H1 (cell line): ENCODE data around the gene ADARB2. TPM values are rescaled to one million over a fixed set of nuclear protein-coding genes. Genes with fewer than 3 reads are reported as not detected.

Experiments used
- CTCF ChIA-PET: fragments of 300-600 bp; sonication (Branson Sonifier 250); formaldehyde crosslinking; loops from one replicate; lab custom pipeline; 2021; ENCODE audit not compliant: partially characterized antibody; lab: Charles Lee
- POLR2A ChIA-PET: fragments of 300-600 bp; sonication (Branson Sonifier 250); formaldehyde crosslinking; loops from one replicate; lab custom pipeline; 2021; ENCODE audit warnings: inconsistent platforms; ENCODE audit not compliant: partially characterized antibody; lab: Charles Lee
- DNase-seq, 2 experiments: peaks; one replicate each; pipeline versions ENCODE4 v3.0.0 to v3.0.0-alpha.2; 2010 to 2022; ENCODE audit warnings: low spot score in 2 of 2, low read depth in 1 of 2, mixed read lengths in 1 of 2
- FAIRE-seq: peaks from 2 replicates; lab custom pipeline; 2011; peaks lifted over from hg19 to GRCh38; lab: Jason Lieb, UNC
- H2AFZ ChIP-seq: 2 replicates; pipeline ENCODE4 v1.8.1; 2012; ENCODE audit warnings: low read length, inconsistent platforms
- H2AK5ac ChIP-seq: 2 replicates; pipeline ENCODE4 v1.6.1; 2013; ENCODE audit warnings: low read depth, low read length
- H2BK120ac ChIP-seq: replicated peaks from 2 replicates; pipeline ENCODE3; 2013; ENCODE audit warnings: low read depth, low read length, inconsistent platforms
- H2BK12ac ChIP-seq: 2 replicates; pipeline ENCODE4 v1.6.1; 2013; ENCODE audit warnings: low read depth, low read length
- H2BK15ac ChIP-seq: 2 replicates; pipeline ENCODE4 v1.6.1; 2013; ENCODE audit warnings: low read length
- H2BK20ac ChIP-seq: 2 replicates; pipeline ENCODE4 v1.6.1; 2013; ENCODE audit warnings: low read length
- H2BK5ac ChIP-seq: 2 replicates; pipeline ENCODE4 v1.6.1; 2013; ENCODE audit warnings: low read depth, low read length
- H3K14ac ChIP-seq: 2 replicates; pipeline ENCODE4 v1.6.1; 2013; ENCODE audit warnings: inconsistent platforms; ENCODE audit not compliant: insufficient read length
- H3K18ac ChIP-seq: 2 replicates; pipeline ENCODE4 v1.6.1; 2013; ENCODE audit warnings: low read length; ENCODE audit errors: extremely low read depth
- H3K23ac ChIP-seq: 2 replicates; pipeline ENCODE4 v1.6.1; 2013; ENCODE audit warnings: inconsistent platforms; ENCODE audit not compliant: insufficient read length
- H3K23me2 ChIP-seq: 2 replicates; pipeline ENCODE4 v1.6.1; 2013; ENCODE audit warnings: low read depth, low read length
- H3K27ac ChIP-seq: 2 replicates; pipeline ENCODE4 v1.6.1; 2011; ENCODE audit warnings: low read depth, low read length, inconsistent platforms
- H3K27me3 ChIP-seq, 4 experiments: replicated peaks in 1 of 4; 1 replicate in 1 of 4; 2 replicates in 3 of 4; pipeline versions ENCODE4 v1.6.1 to v1.8.1; 2011 to 2013; ENCODE audit warnings: low read length in 3 of 4, mild to moderate bottlenecking in 3 of 4, inconsistent platforms in 2 of 4, mixed read lengths in 2 of 4, moderate library complexity in 1 of 4; ENCODE audit not compliant: control insufficient read depth in 3 of 4, insufficient read depth in 3 of 4; ENCODE audit errors: extremely low read depth in 1 of 4
- H3K36me3 ChIP-seq, 4 experiments: 2 replicates each; pipeline versions ENCODE4 v1.6.1 to v1.8.1; 2011 to 2013; ENCODE audit warnings: mild to moderate bottlenecking in 4 of 4, low read length in 3 of 4, moderate library complexity in 2 of 4, control low read depth in 1 of 4, inconsistent platforms in 1 of 4; ENCODE audit not compliant: insufficient read depth in 4 of 4, control insufficient read depth in 2 of 4
- H3K4ac ChIP-seq: replicated peaks from 2 replicates; pipeline ENCODE3; 2013; ENCODE audit warnings: low read length, low read depth, mixed read lengths, inconsistent platforms; ENCODE audit not compliant: insufficient read length
- H3K4me1 ChIP-seq, 4 experiments: replicated peaks in 1 of 4; 1 replicate in 1 of 4; 2 replicates in 3 of 4; pipeline versions ENCODE4 v1.6.1 to v1.8.1; 2011 to 2013; ENCODE audit warnings: low read length in 3 of 4, inconsistent platforms in 2 of 4, mixed read lengths in 1 of 4; ENCODE audit not compliant: insufficient read depth in 4 of 4, control insufficient read depth in 3 of 4
- H3K4me2 ChIP-seq, 2 experiments: 2 replicates each; pipeline versions ENCODE4 v1.6.1 to v1.8.1; 2011 to 2013; ENCODE audit warnings: low read depth in 2 of 2, low read length in 2 of 2, control low read depth in 1 of 2, inconsistent platforms in 1 of 2, mild to moderate bottlenecking in 1 of 2; ENCODE audit not compliant: insufficient read depth in 1 of 2
- H3K4me3 ChIP-seq, 4 experiments: fragments of 200-600, 300-600 bp in 1 of 4; sonication (generic), shearing (Covaris generic), sonication (Bioruptor Twin) in 1 of 4; 2 replicates each; pipeline versions ENCODE4 v1.5.1 to v1.8.1; 2011 to 2016; ENCODE audit warnings: low read length in 4 of 4, low read depth in 3 of 4, control low read depth in 2 of 4, inconsistent platforms in 2 of 4, mild to moderate bottlenecking in 2 of 4, mixed read lengths in 1 of 4, moderate library complexity in 1 of 4; ENCODE audit not compliant: insufficient read depth in 2 of 4; ENCODE audit errors: extremely low read depth in 1 of 4
- H3K56ac ChIP-seq: replicated peaks from 2 replicates; pipeline ENCODE3; 2013; ENCODE audit warnings: low read depth, mild to moderate bottlenecking, mixed read lengths, low read length, inconsistent platforms; ENCODE audit not compliant: insufficient read length
- H3K79me1 ChIP-seq: 2 replicates; pipeline ENCODE4 v1.6.1; 2013; ENCODE audit warnings: low read depth, low read length, control low read depth
- H3K79me2 ChIP-seq, 2 experiments: 2 replicates each; pipeline versions ENCODE4 v1.6.1 to v1.8.1; 2012 to 2013; ENCODE audit warnings: low read length in 2 of 2, mild to moderate bottlenecking in 2 of 2, inconsistent platforms in 1 of 2; ENCODE audit not compliant: insufficient read depth in 2 of 2, control insufficient read depth in 1 of 2
- H3K9ac ChIP-seq, 4 experiments: replicated peaks in 1 of 4; 1 replicate in 1 of 4; 2 replicates in 3 of 4; pipeline versions ENCODE4 v1.6.1 to v1.8.1; 2011 to 2013; ENCODE audit warnings: low read depth in 3 of 4, low read length in 3 of 4, control low read depth in 2 of 4, mild to moderate bottlenecking in 2 of 4, moderate library complexity in 2 of 4, inconsistent platforms in 1 of 4; ENCODE audit errors: extremely low read depth in 1 of 4
- H3K9me3 ChIP-seq, 2 experiments: 2 replicates each; pipeline versions ENCODE4 v1.6.1 to v1.8.1; 2012 to 2013; ENCODE audit warnings: mild to moderate bottlenecking in 2 of 2, moderate library complexity in 2 of 2, control low read depth in 1 of 2, inconsistent platforms in 1 of 2, low read depth in 1 of 2, low read length in 1 of 2, mixed read lengths in 1 of 2; ENCODE audit not compliant: insufficient read depth in 2 of 2
- H4K20me1 ChIP-seq, 2 experiments: replicated peaks in 1 of 2; 2 replicates each; pipeline versions ENCODE3 to v1.8.1; 2011 to 2013; ENCODE audit warnings: inconsistent platforms in 2 of 2, low read length in 2 of 2, mild to moderate bottlenecking in 1 of 2; ENCODE audit not compliant: insufficient read depth in 2 of 2, control insufficient read depth in 1 of 2
- H4K5ac ChIP-seq: 2 replicates; pipeline ENCODE4 v1.6.1; 2013; ENCODE audit warnings: low read length, low read depth, mixed read lengths, inconsistent platforms; ENCODE audit not compliant: insufficient read length
- H4K8ac ChIP-seq: 2 replicates; pipeline ENCODE4 v1.8.0; 2013; ENCODE audit warnings: mild to moderate bottlenecking, moderate library complexity, low read length, inconsistent platforms; ENCODE audit not compliant: insufficient read depth; ENCODE audit errors: extremely low read depth
- H4K91ac ChIP-seq: replicated peaks from 2 replicates; pipeline ENCODE3; 2013; ENCODE audit warnings: low read length, mixed read lengths, inconsistent platforms; ENCODE audit not compliant: insufficient read length
- BCL11A ChIP-seq, 2 experiments: IDR thresholded peaks; one replicate each; pipeline ENCODE4 v1.6.1; 2011; ENCODE audit warnings: low read depth in 2 of 2, low read length in 2 of 2, mild to moderate bottlenecking in 2 of 2
- BRCA1 ChIP-seq: IDR thresholded peaks from 2 replicates; pipeline ENCODE4 v1.6.1; 2012; ENCODE audit warnings: low read depth, low read length, improper control_type of control experiment
- CTBP2 ChIP-seq: IDR thresholded peaks from 2 replicates; pipeline ENCODE4 v1.7.0; 2011; ENCODE audit warnings: borderline replicate concordance, mild to moderate bottlenecking, moderate library complexity, mixed read lengths, low read length; ENCODE audit not compliant: insufficient read depth, insufficient read length
- JUN ChIP-seq: IDR thresholded peaks from 2 replicates; pipeline ENCODE4 v1.6.1; 2011; ENCODE audit warnings: low read depth, mild to moderate bottlenecking, improper control_type of control experiment, low read length
- NANOG ChIP-seq: IDR thresholded peaks from 2 replicates; pipeline ENCODE4 v1.6.1; 2011; ENCODE audit warnings: low read length, low read depth, mild to moderate bottlenecking, inconsistent platforms; ENCODE audit not compliant: insufficient read depth, poor library complexity, severe bottlenecking
- NRF1 ChIP-seq: IDR thresholded peaks from 2 replicates; pipeline ENCODE4 v1.6.1; 2011; ENCODE audit warnings: mild to moderate bottlenecking, low read depth, low read length, improper control_type of control experiment
- POU5F1 ChIP-seq: IDR thresholded peaks from 2 replicates; pipeline ENCODE4 v1.6.1; 2011; ENCODE audit warnings: low read depth, mild to moderate bottlenecking, low read length, moderate library complexity
- SIX5 ChIP-seq: IDR thresholded peaks from 2 replicates; pipeline ENCODE4 v1.6.1; 2011; ENCODE audit warnings: mild to moderate bottlenecking, low read depth, low read length
- TAF1 ChIP-seq: IDR thresholded peaks from 2 replicates; pipeline ENCODE4 v1.6.1; 2011; ENCODE audit warnings: mild to moderate bottlenecking, low read depth, low read length
- TBP ChIP-seq: IDR thresholded peaks from 2 replicates; pipeline ENCODE4 v1.6.1; 2011; ENCODE audit warnings: low read depth, low read length, improper control_type of control experiment
- TCF12 ChIP-seq: IDR thresholded peaks from 2 replicates; pipeline ENCODE4 v1.6.1; 2011; ENCODE audit warnings: low read depth, mild to moderate bottlenecking, low read length
- WGBS, 2 experiments: shearing (Covaris generic) in 1 of 2; methylation state at CpG; one replicate each; pipeline versions ENCODE4 v1.1.6 to v1.1.7; 2013 to 2015; ENCODE audit warnings: low lambda C conversion rate in 2 of 2, mixed read lengths in 2 of 2, inconsistent platforms in 1 of 2, low coverage in 1 of 2, missing lambda C conversion rate in 1 of 2; ENCODE audit not compliant: insufficient replicate concordance in 2 of 2, insufficient coverage in 1 of 2, insufficient read length in 1 of 2; ENCODE audit errors: extremely low coverage in 1 of 2, missing lambda C conversion rate in 1 of 2; 5-methylcytosine and 5-hydroxymethylcytosine counted together
- polyA plus RNA-seq, 7 experiments: library from polyadenylated mRNA; depleted of rRNA in 3 of 7; stranded (reverse) in 5 of 7; unstranded in 2 of 7; fragments of >200 nt in 5 of 7; fragments of 200-250 nt in 2 of 7; gene quantifications; 1 replicate in 5 of 7; 2 replicates in 1 of 7; 4 replicates in 1 of 7; pipeline versions ENCODE4 v1.2.1 to v1.2.3, GENCODE V29; 2011 to 2013; ENCODE audit warnings: missing spikeins in 2 of 7, mixed read lengths in 2 of 7
- total RNA-seq: library from RNA; stranded (reverse); fragmentation: NEBNext Ultra II Directional; extraction: Animal tissue kit (Norgen Biotek cat#: 25700); gene quantifications from 2 replicates; pipeline ENCODE4 v1.2.1, GENCODE V29; 2021
- TF ChIP-seq, protein P1 (sequence below): IDR thresholded peaks from 2 replicates; pipeline ENCODE4 v1.6.1; 2011; ENCODE audit warnings: low read depth, mild to moderate bottlenecking, low read length; ENCODE audit not compliant: insufficient read depth

Gene ADARB2
- total and polyA plus RNA-seq, 2 of the 8 experiments (the other 6 are each of a cell fraction or from before 2014, with no cell fraction given) = 2.2 to 2.8 TPM

DNA sequence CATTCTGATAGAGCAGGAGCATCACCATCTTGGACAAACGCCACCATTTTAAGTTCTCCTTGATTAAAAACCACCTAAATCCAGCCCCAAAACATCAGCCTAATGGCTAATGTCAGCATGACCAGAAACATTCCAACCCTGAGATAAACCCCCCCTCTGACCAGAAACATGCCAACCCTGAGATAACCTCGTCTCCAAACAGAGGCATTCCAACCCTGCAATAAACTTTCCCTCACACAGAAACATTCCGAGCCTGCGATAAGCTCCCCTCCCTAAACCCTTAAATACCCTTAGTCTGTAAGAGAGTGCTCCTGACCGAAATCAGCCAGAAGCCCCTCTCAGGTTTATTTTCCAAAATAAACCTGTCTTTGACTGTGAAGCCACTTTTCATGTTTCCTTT is 76.5 kb downstream of the ADARB2 start:
- H2BK120ac ChIP-seq = no peak overlapping the region
- no peak overlapping the region for H3K4me3 ChIP-seq
- peaks cover 0 to 5% (median 1%) of the 10 kb centered on the region in 4 experiments; a peak in 2 of 7 replicates for H3K4me1 ChIP-seq
- ChIA-PET POLR2A (no interaction called here), CTCF (no interaction called here)
- no peak overlapping the region for H3K18ac ChIP-seq
- no peak overlapping the region for H2BK5ac ChIP-seq
- WGBS, 2 experiments = 82% methylated on average over 5 of the region's 5 CpGs; no CpG with 5 or more reads in 1 of the 2 experiments
- no peak overlapping the region for H2BK15ac ChIP-seq
- H4K20me1 ChIP-seq = peaks cover 0 to 2% of the 10 kb centered on the region in 2 experiments
- no peaks in the 10 kb centered on the region for H3K79me1 ChIP-seq
- no peak overlapping the region for H2BK20ac ChIP-seq
- H3K9ac ChIP-seq = no peak overlapping the region
- FAIRE-seq = no peak
- H2AFZ ChIP-seq = no peak overlapping the region
- H3K79me2 ChIP-seq = no peaks in the 10 kb centered on the region
- DNase-seq = no peak
- no peak overlapping the region for H4K8ac ChIP-seq
- no peak overlapping the region for H3K14ac ChIP-seq
- H3K23me2 ChIP-seq = no peaks in the 10 kb centered on the region
- H3K4ac ChIP-seq = no peak overlapping the region
- no peak overlapping the region for H3K23ac ChIP-seq
- H3K27me3 ChIP-seq = no peaks in the 10 kb centered on the region
- H3K4me2 ChIP-seq = no peak overlapping the region
- H3K9me3 ChIP-seq = no peaks in the 10 kb centered on the region
- H3K36me3 ChIP-seq = no peaks in the 10 kb centered on the region
- no peak overlapping the region for H3K56ac ChIP-seq
- no peak overlapping the region for H2BK12ac ChIP-seq
- no peak overlapping the region for H4K5ac ChIP-seq
- no peak overlapping the region for H4K91ac ChIP-seq
- H2AK5ac ChIP-seq = no peak overlapping the region
- no peak overlapping the region for H3K27ac ChIP-seq
- TF ChIP-seq SIX5 (no peak), NANOG (no peak), JUN (no peak), BRCA1 (no peak), TBP (no peak), CTBP2 (no peak), TCF12 (no peak), TAF1 (no peak), POU5F1 (no peak), BCL11A (IDR thresholded peaks at IDR 0.05; ENCODE audit: low read depth in 2 of 2, low read length in 2 of 2) (no peak), NRF1 (no peak)
- TF ChIP-seq, protein P1, sequence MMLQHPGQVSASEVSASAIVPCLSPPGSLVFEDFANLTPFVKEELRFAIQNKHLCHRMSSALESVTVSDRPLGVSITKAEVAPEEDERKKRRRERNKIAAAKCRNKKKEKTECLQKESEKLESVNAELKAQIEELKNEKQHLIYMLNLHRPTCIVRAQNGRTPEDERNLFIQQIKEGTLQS = no peak
